ENCODE results near the gene C9orf153.

- TF ChIP-seq CTCF (IDR thresholded peaks at IDR 0.05; ENCODE audit: low read length) (no peak), EZH2 (IDR thresholded peaks at IDR 0.05; ENCODE audit: borderline replicate concordance, low read length) (no peak)
Measured at GRCh38 chr9:86308687-86309086, 49.2 kb upstream of the C9orf153 start.
